Fibroblast of the aortic adventitia (primary cell): ENCODE results near the gene DCC. TPM values are rescaled to one million over a fixed set of nuclear protein-coding genes. Genes with fewer than 3 reads are reported as not detected.

Experiments
- DNase-seq: peaks from one replicate; pipeline ENCODE4 v3.0.0-alpha.2; 2010; ENCODE audit warnings: low read depth
- H3K4me3 ChIP-seq: 2 replicates; pipeline ENCODE4 v1.5.1; 2011; ENCODE audit warnings: low read depth, mild to moderate bottlenecking, control low read depth, low read length, moderate library complexity
- total RNA-seq: library from RNA; depleted of rRNA; stranded (reverse); fragments of >200 nt; gene quantifications from 2 replicates; pipeline ENCODE4 v1.2.3, GENCODE V29; 2012; ENCODE audit warnings: low replicate concordance
- TF ChIP-seq, protein P1 (sequence below): IDR thresholded peaks from 2 replicates; pipeline ENCODE4 v1.5.1; 2011; ENCODE audit warnings: mild to moderate bottlenecking, low read length, control low read depth, inconsistent platforms; ENCODE audit not compliant: insufficient read depth

Gene DCC
- total RNA-seq, 1 donor = 0.09 TPM

DNA sequence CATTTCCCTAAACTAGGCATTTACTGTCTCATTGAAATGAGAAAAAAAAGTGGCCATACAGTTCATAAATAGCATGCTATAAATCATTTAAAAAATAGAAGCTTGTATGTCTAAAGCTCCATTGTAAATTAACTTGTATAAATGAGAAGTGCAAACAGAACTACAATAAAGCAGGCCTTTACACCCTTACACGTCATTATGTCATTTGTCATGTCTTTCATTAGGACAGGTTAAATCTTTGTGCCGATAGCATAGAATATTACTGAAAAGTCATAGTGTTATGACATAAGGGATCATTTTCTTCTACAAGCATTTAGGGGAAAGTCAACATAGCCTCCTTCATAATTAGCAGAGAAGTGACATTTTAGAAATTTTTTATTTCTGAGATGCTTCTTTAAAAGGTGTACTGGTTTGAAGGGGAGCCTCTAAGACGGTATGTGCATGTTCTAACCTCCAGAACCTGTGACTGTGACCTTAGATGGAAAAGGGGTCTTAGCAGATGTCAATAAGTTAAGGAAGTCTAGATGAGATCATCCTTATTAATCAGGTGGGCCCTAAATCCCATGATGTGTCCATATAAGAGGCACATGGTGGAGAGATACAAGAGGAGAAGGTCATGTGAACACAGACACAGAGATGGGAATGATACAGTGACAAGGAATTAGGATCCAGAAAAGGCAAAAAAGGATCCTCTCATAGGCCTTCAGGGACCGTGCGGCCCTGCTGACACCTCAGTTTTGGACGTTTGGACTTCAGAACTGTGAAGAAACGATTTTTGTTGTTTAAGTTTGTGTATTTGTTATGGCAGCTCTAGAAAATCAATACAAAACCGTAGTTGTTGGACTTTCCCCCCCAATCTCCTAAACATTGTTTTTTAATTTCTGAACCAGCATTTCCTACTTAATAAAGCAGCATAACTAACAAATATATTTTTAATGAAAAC, 1020.8 kb downstream of the DCC start:
- no peak for DNase-seq
- no peak overlapping the region for H3K4me3 ChIP-seq
- TF ChIP-seq, protein P1, sequence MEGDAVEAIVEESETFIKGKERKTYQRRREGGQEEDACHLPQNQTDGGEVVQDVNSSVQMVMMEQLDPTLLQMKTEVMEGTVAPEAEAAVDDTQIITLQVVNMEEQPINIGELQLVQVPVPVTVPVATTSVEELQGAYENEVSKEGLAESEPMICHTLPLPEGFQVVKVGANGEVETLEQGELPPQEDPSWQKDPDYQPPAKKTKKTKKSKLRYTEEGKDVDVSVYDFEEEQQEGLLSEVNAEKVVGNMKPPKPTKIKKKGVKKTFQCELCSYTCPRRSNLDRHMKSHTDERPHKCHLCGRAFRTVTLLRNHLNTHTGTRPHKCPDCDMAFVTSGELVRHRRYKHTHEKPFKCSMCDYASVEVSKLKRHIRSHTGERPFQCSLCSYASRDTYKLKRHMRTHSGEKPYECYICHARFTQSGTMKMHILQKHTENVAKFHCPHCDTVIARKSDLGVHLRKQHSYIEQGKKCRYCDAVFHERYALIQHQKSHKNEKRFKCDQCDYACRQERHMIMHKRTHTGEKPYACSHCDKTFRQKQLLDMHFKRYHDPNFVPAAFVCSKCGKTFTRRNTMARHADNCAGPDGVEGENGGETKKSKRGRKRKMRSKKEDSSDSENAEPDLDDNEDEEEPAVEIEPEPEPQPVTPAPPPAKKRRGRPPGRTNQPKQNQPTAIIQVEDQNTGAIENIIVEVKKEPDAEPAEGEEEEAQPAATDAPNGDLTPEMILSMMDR = no peak

DNA sequence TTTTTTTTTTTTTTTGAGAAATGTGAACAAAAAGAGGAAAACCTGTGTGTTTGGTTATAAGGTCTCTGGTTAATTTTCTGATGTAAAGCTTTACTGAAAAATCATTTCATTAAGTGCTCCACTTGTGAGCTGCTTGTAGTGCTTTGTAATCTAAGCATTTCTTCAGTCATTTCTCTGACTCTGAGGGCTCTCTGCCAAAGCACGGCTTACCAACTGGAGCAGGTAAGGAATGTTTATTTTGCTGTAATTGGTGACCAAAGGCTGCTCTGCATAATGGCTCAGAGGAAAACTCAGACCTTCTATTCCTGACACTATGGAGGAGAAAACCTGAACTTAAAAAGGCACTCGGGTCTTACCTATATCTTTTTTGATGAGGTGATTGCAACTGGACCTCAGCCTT, 1035.6 kb downstream of the DCC start:
- TF ChIP-seq, protein P1 = no peak
- DNase-seq = no peak
- no peak overlapping the region for H3K4me3 ChIP-seq

DNA sequence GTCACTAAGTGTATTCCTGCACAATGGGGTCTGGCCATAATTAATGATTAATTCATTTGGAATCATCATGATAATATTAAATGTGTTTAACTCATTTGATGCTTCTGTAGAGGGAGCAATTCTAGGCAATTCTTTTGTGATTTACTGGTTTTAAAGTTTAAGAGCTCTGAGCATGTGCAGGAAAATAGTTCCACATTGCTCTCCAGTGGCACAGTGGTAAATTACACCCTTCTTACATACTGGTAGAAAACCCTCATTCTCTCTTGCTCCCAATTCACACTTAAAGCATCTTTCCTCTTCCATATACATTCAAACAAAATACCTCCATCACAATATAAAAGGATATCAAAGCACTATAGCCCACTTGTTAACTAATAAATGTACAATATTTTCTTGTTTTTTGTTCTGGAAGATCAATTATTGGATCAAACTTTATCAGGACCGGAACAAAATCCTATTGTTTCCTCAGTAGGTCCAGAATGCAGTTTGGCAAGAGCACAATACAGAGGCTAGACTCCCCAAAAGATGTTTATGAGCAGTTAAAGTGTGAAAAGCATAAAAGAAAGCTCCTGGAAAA, 1040.2 kb downstream of the DCC start:
- no peak overlapping the region for H3K4me3 ChIP-seq
- TF ChIP-seq, protein P1 = no peak
- no peak for DNase-seq

DNA sequence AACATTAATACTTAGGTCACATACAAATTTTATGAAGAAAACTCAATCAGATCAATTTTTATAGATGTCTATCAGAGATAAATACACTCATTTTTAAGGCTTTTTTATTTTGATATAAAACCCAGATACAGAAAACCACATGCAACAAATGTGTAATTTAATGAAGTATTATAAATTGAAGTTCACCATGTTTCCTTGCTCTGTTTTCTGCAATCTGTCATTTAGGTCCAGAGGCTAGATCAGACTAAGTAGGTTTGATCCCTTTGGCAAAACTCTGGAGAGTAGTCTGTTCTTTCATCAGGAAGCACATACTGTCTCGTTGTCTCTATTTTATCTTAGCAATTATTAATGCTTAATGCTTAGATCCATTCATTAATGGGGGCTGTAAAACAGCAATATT, 1042.9 kb downstream of the DCC start:
- no peak overlapping the region for H3K4me3 ChIP-seq
- TF ChIP-seq, protein P1 = no peak

DNA sequence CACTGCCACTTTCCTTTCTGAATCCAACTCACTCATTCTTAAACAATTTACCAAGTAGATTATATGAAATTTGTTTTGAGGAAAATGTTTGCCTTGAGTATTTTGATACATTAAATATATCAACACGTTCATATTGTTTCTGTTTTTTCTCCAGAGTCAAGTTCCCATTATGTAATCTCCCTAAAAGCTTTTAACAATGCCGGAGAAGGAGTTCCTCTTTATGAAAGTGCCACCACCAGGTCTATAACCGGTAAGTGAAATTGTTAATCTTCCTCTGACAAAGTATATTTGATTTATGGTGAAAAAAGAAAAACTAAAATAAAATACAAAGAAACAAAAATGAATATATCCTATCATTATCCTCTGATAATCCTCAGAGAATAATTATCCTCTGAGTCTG, 1045.9 kb downstream of the DCC start:
- no peak for DNase-seq
- TF ChIP-seq, protein P1 = no peak
- no peak overlapping the region for H3K4me3 ChIP-seq

More for the DNA sequence above, 1042.9 kb downstream of the DCC start:
- DNase-seq = no peak

DNA sequence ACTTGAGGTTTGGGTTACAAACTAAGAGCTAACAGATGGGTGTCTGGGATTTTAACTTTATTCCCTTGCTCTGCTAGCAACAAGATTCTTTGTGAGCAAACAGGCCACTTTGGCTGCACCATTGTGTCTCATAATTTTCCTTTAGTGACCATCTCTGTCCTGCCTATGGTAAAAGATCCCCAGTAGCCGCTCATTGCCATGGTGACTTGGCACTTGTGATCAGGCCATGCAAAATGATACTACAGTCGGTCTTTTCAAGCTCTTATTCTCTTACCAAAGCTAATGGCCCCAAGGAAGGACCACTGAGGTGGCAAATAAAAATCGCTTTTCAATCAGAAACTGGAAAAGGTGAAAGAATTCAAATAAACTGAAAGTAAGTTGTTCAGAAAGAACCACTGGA, 1047.6 kb downstream of the DCC start:
- H3K4me3 ChIP-seq = no peak overlapping the region
- no peak for DNase-seq
- TF ChIP-seq, protein P1 = no peak
